ENCODE data around the gene HSD11B1L. TPM values are rescaled to one million over a fixed set of nuclear protein-coding genes. Genes with fewer than 3 reads are reported as not detected.
A peak's percentile ranks its signal among the peaks of the same experiment; 100 is the strongest.

The HSD11B1L gene
- total and polyA plus RNA-seq, 7 donors: 4.2 to 37.1 (median 19.9) TPM

GRCh38 chr19:5717215-5717935, 36.5 kb downstream of the HSD11B1L start:
- H3K27ac ChIP-seq: no peak overlapping the region
- WGBS, 2 donors: 84 to 87% methylated on average over 8 of the region's 8 CpGs
- no peaks in the 10 kb centered on the region for H3K9me3 ChIP-seq
- H3K4me3 ChIP-seq: no peak overlapping the region
- intact Hi-C loops (cut with DNase I): no loop called here
- no peak for TF ChIP-seq EP300 (IDR thresholded peaks at IDR 0.05)
- TF ChIP-seq CTCF (IDR thresholded peaks at IDR 0.05): no peak
- TF ChIP-seq POLR2A (IDR thresholded peaks at IDR 0.05): no peak
- TF ChIP-seq POLR2AphosphoS5 (IDR thresholded peaks at IDR 0.05): no peak
- no peak for DNase-seq
- peaks cover 0 to 26% (median 11%) of the 10 kb centered on the region in 4 donors for H3K36me3 ChIP-seq
- no peaks in the 10 kb centered on the region for H3K27me3 ChIP-seq
- H3K4me1 ChIP-seq: peaks cover 0 to 30% (median 26%) of the 10 kb centered on the region in 4 donors

- intact Hi-C loops (cut with DNase I): no loop called here
- WGBS, 2 donors: 75 to 78% methylated on average over 14 of the region's 14 CpGs
- no peak for DNase-seq
These were observed 37.3 kb downstream of the HSD11B1L start for GRCh38 chr19:5718037-5718578.

GRCh38 chr19:5718579-5719273, 37.9 kb downstream of the HSD11B1L start:
- WGBS, 2 donors: 26 to 33% methylated on average over 11 of the region's 11 CpGs
- Histone ChIP-seq H3K27me3 (no peaks in the 10 kb centered on the region), H3K27ac (peak overlapping the region; percentile 89 to 97 (median 97))

More at GRCh38 chr19:5718037-5718578, 37.3 kb downstream of the HSD11B1L start:
- H3K27me3 ChIP-seq: no peaks in the 10 kb centered on the region
- H3K4me3 ChIP-seq: no peak overlapping the region
- TF ChIP-seq POLR2AphosphoS5 (IDR thresholded peaks at IDR 0.05) (no peak), EP300 (IDR thresholded peaks at IDR 0.05) (no peak), CTCF (IDR thresholded peaks at IDR 0.05) (no peak), POLR2A (IDR thresholded peaks at IDR 0.05) (no peak)
- H3K27ac ChIP-seq: peak overlapping the region in 2 of 4 donors; percentile 97
- peaks cover 0 to 19% (median 4%) of the 10 kb centered on the region in 4 donors for H3K36me3 ChIP-seq
- H3K9me3 ChIP-seq: no peaks in the 10 kb centered on the region
- peaks cover 0 to 30% (median 26%) of the 10 kb centered on the region in 4 donors for H3K4me1 ChIP-seq

More at GRCh38 chr19:5718579-5719273, 37.9 kb downstream of the HSD11B1L start:
- Histone ChIP-seq H3K36me3 (peaks cover 0 to 12% (median under 1%) of the 10 kb centered on the region in 4 donors), H3K4me1 (peaks cover 0 to 30% (median 26%) of the 10 kb centered on the region in 4 donors), H3K9me3 (no peaks in the 10 kb centered on the region), H3K4me3 (peak overlapping the region; percentile 70 to 94 (median 92))
- no peak for DNase-seq
- TF ChIP-seq POLR2AphosphoS5 (IDR thresholded peaks at IDR 0.05) (no peak), EP300 (IDR thresholded peaks at IDR 0.05) (no peak), CTCF (IDR thresholded peaks at IDR 0.05) (no peak), POLR2A (IDR thresholded peaks at IDR 0.05) (no peak)
- intact Hi-C loops (cut with DNase I): no loop called here

All from sigmoid colon (tissue), 7 donors.